HepG2 (cell line): Measurements from ENCODE around the gene PRR33. TPM values are rescaled to one million over a fixed set of nuclear protein-coding genes. Genes with fewer than 3 reads are reported as not detected.

Source experiments
- ATAC-seq: fragments of 200-7000 bp; cut with Tn5 transposase; 3 replicates; pipeline ENCODE4 v1.9.1; 2020; ENCODE audit warnings: mild to moderate bottlenecking, moderate library complexity
- BruUV-seq: library from RNA; stranded (reverse); fragments of 400-500 nt; replicated peaks from 2 replicates; lab custom pipeline; 2021; lab: Mats Ljungman, UMichigan
- CTCF ChIA-PET: fragments of 300-600 bp; formaldehyde crosslinking; extraction: SDS; loops from one replicate; lab custom pipeline; 2021; ENCODE audit warnings: low total read pairs, inconsistent platforms, low intra/inter-chr PET ratio; lab: Yijun Ruan, JAX
- POLR2A ChIA-PET: fragments of 350-600 bp; sonication (Branson Sonifier 250); formaldehyde crosslinking; loops from one replicate; lab custom pipeline; 2020; ENCODE audit warnings: antibody characterized with exemption, inconsistent platforms; lab: Yijun Ruan, JAX
- DNase-seq: peaks from one replicate; pipeline ENCODE4 v3.0.0-alpha.2; 2015; ENCODE audit warnings: low spot score
- FAIRE-seq: peaks from 3 replicates; lab custom pipeline; 2011; peaks lifted over from hg19 to GRCh38; lab: Jason Lieb, UNC
- H2AFZ ChIP-seq: one replicate; pipeline ENCODE4 v1.6.1; 2011; ENCODE audit warnings: low read length, inconsistent platforms
- H3K27ac ChIP-seq: fragments of 300-600 bp; 3 replicates; pipeline ENCODE4 v1.8.0; 2011; ENCODE audit warnings: mixed run types, mild to moderate bottlenecking, mixed read lengths, low read length, inconsistent platforms; ENCODE audit not compliant: insufficient read depth; ENCODE audit errors: extremely low read length
- H3K27me3 ChIP-seq, 2 experiments: fragments of 200-600 bp in 1 of 2; 2 replicates in 1 of 2; 3 replicates in 1 of 2; pipeline versions ENCODE4 v1.6.0 to v1.8.0; 2011; ENCODE audit warnings: low read length in 2 of 2, mild to moderate bottlenecking in 2 of 2, moderate library complexity in 2 of 2, inconsistent platforms in 1 of 2; ENCODE audit not compliant: insufficient read depth in 2 of 2, control insufficient read depth in 1 of 2
- H3K36me3 ChIP-seq, 2 experiments: fragments of 200-600 bp in 1 of 2; replicated peaks in 1 of 2; 2 replicates in 1 of 2; 3 replicates in 1 of 2; pipeline versions ENCODE4 v1.5.1 to v1.8.0; 2011; ENCODE audit warnings: low read length in 2 of 2, inconsistent platforms in 1 of 2; ENCODE audit not compliant: insufficient read depth in 2 of 2, control insufficient read depth in 1 of 2
- H3K4me1 ChIP-seq: 2 replicates; pipeline ENCODE4 v1.5.1; 2012; ENCODE audit warnings: low read length, inconsistent platforms; ENCODE audit not compliant: insufficient read depth
- H3K4me2 ChIP-seq: 2 replicates; pipeline ENCODE4 v1.6.0; 2011; ENCODE audit warnings: low read depth, low read length, inconsistent platforms
- H3K4me3 ChIP-seq, 3 experiments: fragments of 200-600 bp in 1 of 3; sonication (generic), shearing (Covaris generic) in 1 of 3; replicated peaks in 1 of 3; 2 replicates each; pipeline ENCODE4 v1.5.1; 2011 to 2016; ENCODE audit warnings: low read length in 3 of 3, inconsistent platforms in 2 of 3, low read depth in 2 of 3, mild to moderate bottlenecking in 2 of 3, control low read depth in 1 of 3, mixed read lengths in 1 of 3; ENCODE audit not compliant: insufficient read depth in 1 of 3
- H3K79me2 ChIP-seq: one replicate; pipeline ENCODE4 v1.6.1; 2011; ENCODE audit warnings: low read length, inconsistent platforms; ENCODE audit not compliant: insufficient read depth
- H3K9ac ChIP-seq: 2 replicates; pipeline ENCODE4 v1.6.0; 2011; ENCODE audit warnings: mild to moderate bottlenecking, low read depth, low read length, inconsistent platforms; ENCODE audit not compliant: insufficient read depth
- H3K9me3 ChIP-seq: 2 replicates; pipeline ENCODE4 v1.5.1; 2012; ENCODE audit warnings: mild to moderate bottlenecking, low read length
- H4K20me1 ChIP-seq: 2 replicates; pipeline ENCODE4 v1.6.0; 2011; ENCODE audit warnings: inconsistent platforms, mild to moderate bottlenecking, low read length, moderate library complexity; ENCODE audit not compliant: insufficient read depth
- EHMT2 ChIP-seq: fragments of 200-600 bp; sonication (generic); IDR thresholded peaks from 2 replicates; pipeline ENCODE4 v1.7.0; 2017; ENCODE audit warnings: antibody characterized with exemption, low read depth, low read length, borderline replicate concordance
- EZH2 ChIP-seq: conservative IDR thresholded peaks from 2 replicates; pipeline ENCODE4 v1.6.1; 2012; ENCODE audit warnings: mild to moderate bottlenecking, low read depth, low read length, moderate library complexity
- FIP1L1 ChIP-seq: fragments of 200-400 bp; formaldehyde crosslinking; IDR thresholded peaks from 2 replicates; pipeline ENCODE4 v1.6.1; 2018; ENCODE audit warnings: low read depth, mild to moderate bottlenecking, low read length, moderate library complexity, borderline replicate concordance; ENCODE audit not compliant: insufficient read depth
- GTF3A ChIP-seq: sonication (generic); formaldehyde crosslinking; conservative IDR thresholded peaks from 2 replicates; pipeline ENCODE4 v1.4.0; 2020; ENCODE audit warnings: mild to moderate bottlenecking, missing genetic modification reagents
- HOXA3 ChIP-seq: sonication (generic); formaldehyde crosslinking; IDR thresholded peaks from 2 replicates; pipeline ENCODE4 v1.5.0; 2020; ENCODE audit warnings: missing genetic modification reagents
- ZMYM4 ChIP-seq: sonication (generic); formaldehyde crosslinking; IDR thresholded peaks from 2 replicates; pipeline ENCODE4 v1.8.1; 2023; ENCODE audit warnings: mild to moderate bottlenecking, missing genetic modification reagents
- ZNF101 ChIP-seq: sonication (generic); formaldehyde crosslinking; IDR thresholded peaks from 2 replicates; pipeline ENCODE4 v1.4.0; 2020; ENCODE audit warnings: mild to moderate bottlenecking, low read depth, missing genetic modification reagents, borderline replicate concordance
- ZNF256 ChIP-seq: sonication (generic); formaldehyde crosslinking; conservative IDR thresholded peaks from 2 replicates; pipeline ENCODE4 v1.4.0; 2020; ENCODE audit warnings: missing genetic modification reagents
- ZNF546 ChIP-seq: sonication (generic); formaldehyde crosslinking; conservative IDR thresholded peaks from 2 replicates; pipeline ENCODE4 v1.8.1; 2023; ENCODE audit warnings: mild to moderate bottlenecking, missing genetic modification reagents
- ZNF644 ChIP-seq: IDR thresholded peaks from 2 replicates; pipeline ENCODE4 v1.6.1; 2016; ENCODE audit warnings: low read depth
- WGBS: methylation state at CpG from one replicate; pipeline ENCODE4 v1.1.6; 2017; ENCODE audit warnings: low lambda C conversion rate; 5-methylcytosine and 5-hydroxymethylcytosine counted together
- in situ Hi-C: cut with HindIII; loops from 2 replicates; pipeline ENCODE4 v1.10.0; 2017; ENCODE audit warnings: low pct_unique_long_range_greater_than_20kb; ENCODE audit not compliant: extremely low pct_ligation_motif_present
- intact Hi-C: fragments of 100-400 bp; cut with micrococcal nuclease; formaldehyde crosslinking; loops from one replicate; pipeline ENCODE4 v1.10.0; 2022; ENCODE audit not compliant: unreplicated experiment
- polyA plus RNA-seq, 8 experiments: library from polyadenylated mRNA; depleted of rRNA in 3 of 8; stranded (reverse) in 7 of 8; unstranded in 1 of 8; fragments of >200 nt; fragmentation: Illumina TruSeq in 4 of 8; extraction: Trizol in 4 of 8; gene quantifications; 2 replicates each; pipeline versions ENCODE4 v1.2.1 to v1.2.3, GENCODE V29; 2011 to 2016; ENCODE audit warnings: low read depth in 4 of 8, missing spikeins in 1 of 8, mixed read lengths in 1 of 8; ENCODE audit not compliant: insufficient read depth in 1 of 8
- total RNA-seq, 5 experiments: library from RNA; depleted of rRNA; stranded (reverse); fragments of >200 nt; fragmentation: Illumina TruSeq; extraction: Trizol; gene quantifications; 2 replicates each; pipeline ENCODE4 v1.2.3, GENCODE V29; 2016; ENCODE audit warnings: low read depth in 1 of 5
- TF ChIP-seq, protein P1 (sequence below): sonication (generic); formaldehyde crosslinking; IDR thresholded peaks from 2 replicates; pipeline ENCODE4 v1.9.0; 2021; ENCODE audit warnings: mild to moderate bottlenecking, missing genetic modification reagents
- TF ChIP-seq, protein P2 (sequence below): sonication (generic); formaldehyde crosslinking; IDR thresholded peaks from 2 replicates; pipeline ENCODE4 v1.4.0; 2020; ENCODE audit warnings: missing genetic modification reagents
- TF ChIP-seq, protein P3 (sequence below): sonication (generic); formaldehyde crosslinking; IDR thresholded peaks from 2 replicates; pipeline ENCODE4 v1.8.0; 2022; ENCODE audit warnings: low read depth, missing genetic modification reagents

Gene PRR33
- total and polyA plus RNA-seq, 2 of the 13 experiments (the other 11 are each of a cell fraction or from before 2014, with no cell fraction given), result not detected

DNA sequence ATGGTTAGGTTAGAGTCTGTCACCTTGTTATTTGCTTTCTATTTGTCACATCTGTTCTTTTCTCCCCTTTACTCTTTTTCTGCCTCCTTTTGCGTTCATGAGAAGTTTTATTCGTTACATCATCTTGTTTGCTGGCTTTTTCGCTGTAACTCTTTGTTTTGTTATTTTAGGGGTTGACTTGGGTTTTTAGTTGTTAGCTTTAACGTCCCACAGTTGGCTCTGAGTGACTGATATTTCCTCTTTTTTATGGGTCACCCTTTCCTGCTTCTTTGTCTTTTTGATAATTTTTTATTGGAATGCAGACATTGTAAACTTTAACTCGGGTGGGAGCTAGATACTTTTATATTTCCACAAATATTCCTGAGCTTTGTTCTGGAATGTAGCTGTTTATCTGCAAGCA lies 14.5 kb upstream of the PRR33 start:
- H3K4me2 ChIP-seq, result no peak overlapping the region
- TF ChIP-seq, protein P1, sequence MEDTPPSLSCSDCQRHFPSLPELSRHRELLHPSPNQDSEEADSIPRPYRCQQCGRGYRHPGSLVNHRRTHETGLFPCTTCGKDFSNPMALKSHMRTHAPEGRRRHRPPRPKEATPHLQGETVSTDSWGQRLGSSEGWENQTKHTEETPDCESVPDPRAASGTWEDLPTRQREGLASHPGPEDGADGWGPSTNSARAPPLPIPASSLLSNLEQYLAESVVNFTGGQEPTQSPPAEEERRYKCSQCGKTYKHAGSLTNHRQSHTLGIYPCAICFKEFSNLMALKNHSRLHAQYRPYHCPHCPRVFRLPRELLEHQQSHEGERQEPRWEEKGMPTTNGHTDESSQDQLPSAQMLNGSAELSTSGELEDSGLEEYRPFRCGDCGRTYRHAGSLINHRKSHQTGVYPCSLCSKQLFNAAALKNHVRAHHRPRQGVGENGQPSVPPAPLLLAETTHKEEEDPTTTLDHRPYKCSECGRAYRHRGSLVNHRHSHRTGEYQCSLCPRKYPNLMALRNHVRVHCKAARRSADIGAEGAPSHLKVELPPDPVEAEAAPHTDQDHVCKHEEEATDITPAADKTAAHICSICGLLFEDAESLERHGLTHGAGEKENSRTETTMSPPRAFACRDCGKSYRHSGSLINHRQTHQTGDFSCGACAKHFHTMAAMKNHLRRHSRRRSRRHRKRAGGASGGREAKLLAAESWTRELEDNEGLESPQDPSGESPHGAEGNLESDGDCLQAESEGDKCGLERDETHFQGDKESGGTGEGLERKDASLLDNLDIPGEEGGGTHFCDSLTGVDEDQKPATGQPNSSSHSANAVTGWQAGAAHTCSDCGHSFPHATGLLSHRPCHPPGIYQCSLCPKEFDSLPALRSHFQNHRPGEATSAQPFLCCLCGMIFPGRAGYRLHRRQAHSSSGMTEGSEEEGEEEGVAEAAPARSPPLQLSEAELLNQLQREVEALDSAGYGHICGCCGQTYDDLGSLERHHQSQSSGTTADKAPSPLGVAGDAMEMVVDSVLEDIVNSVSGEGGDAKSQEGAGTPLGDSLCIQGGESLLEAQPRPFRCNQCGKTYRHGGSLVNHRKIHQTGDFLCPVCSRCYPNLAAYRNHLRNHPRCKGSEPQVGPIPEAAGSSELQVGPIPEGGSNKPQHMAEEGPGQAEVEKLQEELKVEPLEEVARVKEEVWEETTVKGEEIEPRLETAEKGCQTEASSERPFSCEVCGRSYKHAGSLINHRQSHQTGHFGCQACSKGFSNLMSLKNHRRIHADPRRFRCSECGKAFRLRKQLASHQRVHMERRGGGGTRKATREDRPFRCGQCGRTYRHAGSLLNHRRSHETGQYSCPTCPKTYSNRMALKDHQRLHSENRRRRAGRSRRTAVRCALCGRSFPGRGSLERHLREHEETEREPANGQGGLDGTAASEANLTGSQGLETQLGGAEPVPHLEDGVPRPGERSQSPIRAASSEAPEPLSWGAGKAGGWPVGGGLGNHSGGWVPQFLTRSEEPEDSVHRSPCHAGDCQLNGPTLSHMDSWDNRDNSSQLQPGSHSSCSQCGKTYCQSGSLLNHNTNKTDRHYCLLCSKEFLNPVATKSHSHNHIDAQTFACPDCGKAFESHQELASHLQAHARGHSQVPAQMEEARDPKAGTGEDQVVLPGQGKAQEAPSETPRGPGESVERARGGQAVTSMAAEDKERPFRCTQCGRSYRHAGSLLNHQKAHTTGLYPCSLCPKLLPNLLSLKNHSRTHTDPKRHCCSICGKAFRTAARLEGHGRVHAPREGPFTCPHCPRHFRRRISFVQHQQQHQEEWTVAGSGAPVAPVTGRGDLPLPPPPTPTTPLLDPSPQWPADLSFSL, result no peak
- TF ChIP-seq, protein P2, sequence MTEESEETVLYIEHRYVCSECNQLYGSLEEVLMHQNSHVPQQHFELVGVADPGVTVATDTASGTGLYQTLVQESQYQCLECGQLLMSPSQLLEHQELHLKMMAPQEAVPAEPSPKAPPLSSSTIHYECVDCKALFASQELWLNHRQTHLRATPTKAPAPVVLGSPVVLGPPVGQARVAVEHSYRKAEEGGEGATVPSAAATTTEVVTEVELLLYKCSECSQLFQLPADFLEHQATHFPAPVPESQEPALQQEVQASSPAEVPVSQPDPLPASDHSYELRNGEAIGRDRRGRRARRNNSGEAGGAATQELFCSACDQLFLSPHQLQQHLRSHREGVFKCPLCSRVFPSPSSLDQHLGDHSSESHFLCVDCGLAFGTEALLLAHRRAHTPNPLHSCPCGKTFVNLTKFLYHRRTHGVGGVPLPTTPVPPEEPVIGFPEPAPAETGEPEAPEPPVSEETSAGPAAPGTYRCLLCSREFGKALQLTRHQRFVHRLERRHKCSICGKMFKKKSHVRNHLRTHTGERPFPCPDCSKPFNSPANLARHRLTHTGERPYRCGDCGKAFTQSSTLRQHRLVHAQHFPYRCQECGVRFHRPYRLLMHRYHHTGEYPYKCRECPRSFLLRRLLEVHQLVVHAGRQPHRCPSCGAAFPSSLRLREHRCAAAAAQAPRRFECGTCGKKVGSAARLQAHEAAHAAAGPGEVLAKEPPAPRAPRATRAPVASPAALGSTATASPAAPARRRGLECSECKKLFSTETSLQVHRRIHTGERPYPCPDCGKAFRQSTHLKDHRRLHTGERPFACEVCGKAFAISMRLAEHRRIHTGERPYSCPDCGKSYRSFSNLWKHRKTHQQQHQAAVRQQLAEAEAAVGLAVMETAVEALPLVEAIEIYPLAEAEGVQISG (CRISPR knock-in tag), result no peak
- TF ChIP-seq ZMYM4 (CRISPR knock-in tag) (no peak), ZNF546 (CRISPR knock-in tag) (no peak), ZNF101 (CRISPR knock-in tag) (no peak), HOXA3 (CRISPR knock-in tag) (no peak), FIP1L1 (no peak), GTF3A (CRISPR knock-in tag) (no peak), EZH2 (no peak), ZNF644 (CRISPR knock-in tag) (no peak), EHMT2 (no peak), ZNF256 (CRISPR knock-in tag) (no peak)
- TF ChIP-seq, protein P3, sequence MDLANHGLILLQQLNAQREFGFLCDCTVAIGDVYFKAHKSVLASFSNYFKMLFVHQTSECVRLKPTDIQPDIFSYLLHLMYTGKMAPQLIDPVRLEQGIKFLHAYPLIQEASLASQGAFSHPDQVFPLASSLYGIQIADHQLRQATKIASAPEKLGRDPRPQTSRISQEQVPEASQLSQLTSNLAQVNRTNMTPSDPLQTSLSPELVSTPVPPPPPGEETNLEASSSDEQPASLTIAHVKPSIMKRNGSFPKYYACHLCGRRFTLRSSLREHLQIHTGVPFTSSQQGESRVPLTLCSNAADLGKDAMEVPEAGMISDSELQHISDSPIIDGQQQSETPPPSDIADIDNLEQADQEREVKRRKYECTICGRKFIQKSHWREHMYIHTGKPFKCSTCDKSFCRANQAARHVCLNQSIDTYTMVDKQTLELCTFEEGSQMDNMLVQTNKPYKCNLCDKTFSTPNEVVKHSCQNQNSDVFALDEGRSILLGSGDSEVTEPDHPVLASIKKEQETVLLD, result no peak
- H2AFZ ChIP-seq, result no peak overlapping the region

More for the DNA sequence above, 14.5 kb upstream of the PRR33 start:
- peaks cover 3 to 48% of the 10 kb centered on the region in 2 experiments; a peak in 4 of 5 replicates for H3K27me3 ChIP-seq
- no peaks in the 10 kb centered on the region for H3K9me3 ChIP-seq
- no peaks in the 10 kb centered on the region for H3K4me1 ChIP-seq
- ATAC-seq (no peak), FAIRE-seq (no peak), DNase-seq (no peak)
- ChIA-PET CTCF (no interaction called here), POLR2A (no interaction called here)
- no peaks in the 10 kb centered on the region for H3K79me2 ChIP-seq
- H3K9ac ChIP-seq, result no peak overlapping the region
- in situ Hi-C loops (no loop called here), intact Hi-C loops (no loop called here)
- no peak overlapping the region for H3K4me3 ChIP-seq
- no TSS peak for BruUV-seq
- WGBS, result 7% methylated on average over 5 of the region's 5 CpGs
- H3K27ac ChIP-seq, result no peak overlapping the region
- no peaks in the 10 kb centered on the region for H4K20me1 ChIP-seq
- H3K36me3 ChIP-seq, result no peaks in the 10 kb centered on the region
